AG10803 (cell line): ENCODE results near the gene PLCXD1.

Experiments used
- DNase-seq: peaks from one replicate; pipeline ENCODE4 v3.0.0; 2010; ENCODE audit warnings: low read depth
- H3K4me3 ChIP-seq: 2 replicates; pipeline ENCODE4 v1.5.1; 2011; ENCODE audit warnings: mild to moderate bottlenecking, low read length, control low read depth
- TF ChIP-seq, protein P1 (sequence below): conservative IDR thresholded peaks from 2 replicates; pipeline ENCODE4 v1.5.1; 2011; ENCODE audit warnings: mild to moderate bottlenecking, low read length, control low read depth, inconsistent platforms

The PLCXD1 gene

DNA sequence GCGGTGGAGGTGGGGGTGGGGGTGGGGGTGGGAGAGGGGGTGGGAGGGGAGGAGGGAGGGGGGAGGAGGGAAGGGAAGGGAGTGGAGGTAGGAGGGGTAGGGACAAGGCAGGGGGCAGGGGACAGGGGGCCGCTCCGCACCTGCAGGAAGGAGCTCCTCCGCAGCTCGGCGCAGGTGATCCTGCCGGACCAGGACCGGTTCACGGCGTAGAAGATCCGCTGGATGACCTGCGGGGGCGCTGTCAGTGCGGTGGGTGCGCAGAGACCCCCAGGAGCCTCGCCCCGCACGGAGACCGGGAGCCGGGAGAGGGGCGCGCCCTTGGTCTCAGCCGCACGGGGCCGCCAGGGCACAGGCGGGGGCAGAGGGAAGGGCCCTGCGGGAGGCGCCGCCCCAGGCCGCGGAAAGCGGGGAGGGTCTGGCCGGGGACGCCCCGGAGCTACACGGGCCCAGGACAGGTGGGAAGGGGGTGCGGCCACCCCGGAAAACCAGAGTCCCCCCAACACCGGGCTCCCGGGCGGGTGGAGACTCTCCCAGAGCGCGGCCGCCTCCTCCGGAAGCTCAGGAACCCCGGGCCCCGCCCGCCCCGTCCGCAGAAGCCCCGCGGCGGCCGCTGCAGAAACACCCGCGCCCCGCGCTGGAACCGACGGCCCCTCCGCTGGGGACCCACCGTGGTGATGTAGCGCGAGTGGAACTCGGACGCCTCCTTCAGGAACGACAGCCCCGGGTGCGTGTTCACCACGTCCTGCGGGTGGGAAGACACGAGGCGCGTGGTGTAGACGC, 65.0 kb downstream of the PLCXD1 start:
- DNase-seq = no peak
- H3K4me3 ChIP-seq = no peak overlapping the region
- TF ChIP-seq, protein P1, sequence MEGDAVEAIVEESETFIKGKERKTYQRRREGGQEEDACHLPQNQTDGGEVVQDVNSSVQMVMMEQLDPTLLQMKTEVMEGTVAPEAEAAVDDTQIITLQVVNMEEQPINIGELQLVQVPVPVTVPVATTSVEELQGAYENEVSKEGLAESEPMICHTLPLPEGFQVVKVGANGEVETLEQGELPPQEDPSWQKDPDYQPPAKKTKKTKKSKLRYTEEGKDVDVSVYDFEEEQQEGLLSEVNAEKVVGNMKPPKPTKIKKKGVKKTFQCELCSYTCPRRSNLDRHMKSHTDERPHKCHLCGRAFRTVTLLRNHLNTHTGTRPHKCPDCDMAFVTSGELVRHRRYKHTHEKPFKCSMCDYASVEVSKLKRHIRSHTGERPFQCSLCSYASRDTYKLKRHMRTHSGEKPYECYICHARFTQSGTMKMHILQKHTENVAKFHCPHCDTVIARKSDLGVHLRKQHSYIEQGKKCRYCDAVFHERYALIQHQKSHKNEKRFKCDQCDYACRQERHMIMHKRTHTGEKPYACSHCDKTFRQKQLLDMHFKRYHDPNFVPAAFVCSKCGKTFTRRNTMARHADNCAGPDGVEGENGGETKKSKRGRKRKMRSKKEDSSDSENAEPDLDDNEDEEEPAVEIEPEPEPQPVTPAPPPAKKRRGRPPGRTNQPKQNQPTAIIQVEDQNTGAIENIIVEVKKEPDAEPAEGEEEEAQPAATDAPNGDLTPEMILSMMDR = no peak

DNA sequence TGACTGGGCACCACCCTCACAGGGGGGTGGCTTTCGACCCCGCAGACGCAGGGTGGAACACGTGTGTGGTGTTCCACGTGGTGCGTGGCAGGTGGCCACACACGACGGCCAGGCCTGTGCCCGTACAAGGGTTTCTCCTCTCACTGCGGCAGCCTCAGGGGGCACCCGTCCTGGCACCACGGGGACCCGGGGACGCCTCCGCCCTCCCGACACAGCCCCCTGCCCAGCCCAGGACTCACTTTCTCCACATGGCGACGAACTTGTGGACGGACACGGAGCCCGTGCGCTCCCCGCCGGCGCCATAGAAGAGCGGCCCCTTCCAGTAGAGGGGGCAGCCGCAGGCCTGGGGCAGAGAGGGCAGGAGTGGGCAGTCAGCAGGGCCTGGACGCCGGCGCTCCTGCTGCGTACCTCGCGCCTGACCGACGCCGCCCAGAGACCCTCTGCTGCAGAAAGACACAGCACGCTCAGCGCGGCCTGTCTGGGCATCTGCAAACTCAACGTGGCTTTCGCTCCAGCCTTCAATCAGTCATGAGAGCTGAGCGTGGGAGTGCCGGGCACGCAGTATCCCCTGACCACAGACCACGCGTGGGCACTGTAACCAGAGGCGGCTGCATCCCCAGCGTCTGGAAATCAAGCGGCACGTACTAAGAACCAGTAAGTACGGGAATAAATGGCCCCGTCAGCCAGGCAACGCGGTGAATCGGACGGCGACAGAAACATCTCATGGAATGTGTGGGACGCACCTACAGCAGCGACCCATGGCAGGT, 66.4 kb downstream of the PLCXD1 start:
- no peak overlapping the region for H3K4me3 ChIP-seq
- no peak for DNase-seq
- TF ChIP-seq, protein P1 = no peak

DNA sequence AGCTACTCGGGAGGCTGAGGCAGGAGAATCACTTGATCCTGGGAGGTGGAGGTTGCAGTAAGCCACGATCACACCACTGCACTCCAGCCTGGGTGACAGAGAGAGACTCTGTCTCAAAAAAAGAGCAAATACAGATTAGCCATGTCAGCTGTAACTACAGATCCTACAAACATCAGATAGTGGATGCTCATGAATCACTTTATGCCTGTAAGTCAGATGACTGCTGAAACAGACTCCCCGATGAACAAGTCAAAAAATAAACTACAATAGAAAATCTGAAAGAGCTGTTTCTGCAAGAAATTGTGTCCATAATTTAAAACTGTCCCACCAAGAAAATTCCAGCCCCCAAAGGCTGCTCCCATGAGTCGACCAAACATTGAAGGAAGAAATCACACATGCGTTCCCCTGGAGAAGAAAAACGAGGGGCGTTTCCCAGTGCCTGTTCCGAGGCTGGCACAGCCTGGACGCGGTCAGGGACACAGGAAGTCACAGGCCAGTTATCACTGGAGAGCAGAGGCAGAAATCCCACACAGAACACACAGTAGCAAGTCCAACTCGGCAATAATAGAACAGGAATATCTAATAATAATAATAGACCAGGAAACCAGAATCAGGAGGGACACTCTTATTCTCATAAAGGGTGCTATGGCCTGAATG, 67.4 kb downstream of the PLCXD1 start:
- DNase-seq = no peak
- TF ChIP-seq, protein P1 = no peak
- H3K4me3 ChIP-seq = no peak overlapping the region

DNA sequence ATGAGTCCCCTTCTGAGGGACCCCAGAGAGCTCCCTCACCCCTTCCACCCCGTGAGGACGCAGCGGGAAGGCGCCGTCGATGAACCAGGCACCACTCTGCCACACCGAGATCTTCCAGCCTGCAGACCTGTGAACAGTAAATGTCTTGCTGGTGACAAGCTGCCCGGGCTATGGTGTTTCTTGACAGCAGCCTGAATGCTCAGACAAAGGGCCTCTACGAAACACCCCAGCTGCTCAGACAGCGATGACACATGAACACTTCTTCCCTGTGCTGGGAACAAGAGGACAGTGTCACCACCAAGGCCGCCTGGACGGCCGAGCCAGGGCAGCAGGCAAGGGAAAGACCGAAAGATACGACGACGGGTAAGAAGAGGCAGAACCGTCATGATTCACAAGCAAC, 68.0 kb downstream of the PLCXD1 start:
- H3K4me3 ChIP-seq = no peak overlapping the region
- no peak for DNase-seq
- TF ChIP-seq, protein P1 = no peak

DNA sequence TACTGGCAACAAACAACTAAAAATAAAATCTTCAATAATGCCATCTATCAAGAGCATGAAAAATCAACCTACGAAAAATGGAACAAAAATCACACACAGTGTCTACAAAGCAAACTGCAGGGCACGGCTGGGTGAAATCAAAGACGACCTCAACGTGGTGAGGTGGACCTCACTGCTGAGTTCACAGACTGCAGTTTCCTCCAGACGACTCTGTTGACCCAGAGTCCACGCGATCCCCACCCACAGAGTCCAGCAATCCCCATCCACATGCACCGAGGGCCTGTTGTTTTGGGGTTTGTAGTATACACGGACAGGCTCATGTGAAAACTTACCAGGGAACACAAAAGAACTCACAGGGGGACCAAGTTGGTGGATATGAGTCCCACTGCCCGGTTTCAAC, 68.5 kb downstream of the PLCXD1 start:
- H3K4me3 ChIP-seq = no peak overlapping the region
- TF ChIP-seq, protein P1 = no peak
- no peak for DNase-seq

DNA sequence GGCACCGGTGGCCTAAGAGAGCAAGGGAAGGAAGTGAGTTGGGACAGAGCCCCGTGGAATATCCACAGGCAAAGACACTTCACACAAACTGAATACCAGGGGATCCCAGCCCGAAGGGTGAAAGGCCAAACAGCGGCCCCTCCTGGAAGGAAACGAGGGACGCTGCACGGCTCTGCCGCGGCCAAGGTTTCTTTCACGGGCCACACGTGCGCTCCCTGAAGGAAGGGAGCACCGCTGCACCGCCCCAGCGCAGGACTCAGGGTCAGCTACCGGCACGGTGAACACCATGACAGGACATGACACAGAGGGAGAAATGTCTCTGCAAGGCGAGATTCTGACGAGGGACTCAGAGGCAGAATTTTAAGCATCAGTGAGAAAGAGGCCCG, 69.0 kb downstream of the PLCXD1 start:
- no peak overlapping the region for H3K4me3 ChIP-seq
- TF ChIP-seq, protein P1 = no peak
- DNase-seq = no peak
